Measurements from ENCODE around the gene CCM2L.

GRCh38 chr20:32037929-32038328 lies 27.7 kb downstream of the CCM2L start:
- TF ChIP-seq CTCF (IDR thresholded peaks at IDR 0.05), result no peak
- TF ChIP-seq POLR2A (IDR thresholded peaks at IDR 0.05), result no peak

Data from lower leg skin (tissue), 3 donors.